Lung (tissue), 12 donors: ENCODE data around the gene GULP1. TPM values are rescaled to one million over a fixed set of nuclear protein-coding genes. Genes with fewer than 3 reads are reported as not detected.

Source experiments
- ATAC-seq: fragments of 200-7000 bp; cut with Tn5 transposase; one replicate; pipeline ENCODE4 v1.9.1; 2020; ENCODE audit warnings: moderate number of reproducible peaks; ENCODE audit not compliant: insufficient read depth, low FRiP score
- DNase-seq, 3 donors: peaks; one replicate each; pipeline ENCODE4 v3.0.0-alpha.2; 2013 to 2017
- H3K27ac ChIP-seq, 2 donors: one replicate each; pipeline ENCODE4 v1.5.1; 2013; ENCODE audit warnings: mild to moderate bottlenecking in 2 of 2, moderate library complexity in 2 of 2, control low read depth in 1 of 2, inconsistent platforms in 1 of 2, low read depth in 1 of 2, low read length in 1 of 2
- H3K27me3 ChIP-seq, 3 donors: one replicate each; pipeline ENCODE4 v1.5.1; 2013; ENCODE audit warnings: low read length in 2 of 3; ENCODE audit not compliant: control insufficient read depth in 3 of 3, insufficient read depth in 3 of 3
- H3K36me3 ChIP-seq, 4 donors: one replicate each; pipeline ENCODE4 v1.5.1; 2013; ENCODE audit warnings: low read length in 4 of 4, mild to moderate bottlenecking in 1 of 4, moderate library complexity in 1 of 4; ENCODE audit not compliant: control insufficient read depth in 4 of 4, insufficient read depth in 4 of 4
- H3K4me1 ChIP-seq, 5 donors: one replicate each; pipeline ENCODE4 v1.5.1; 2013; ENCODE audit warnings: low read length in 5 of 5, mild to moderate bottlenecking in 2 of 5, moderate library complexity in 1 of 5; ENCODE audit not compliant: control insufficient read depth in 5 of 5, insufficient read depth in 5 of 5
- H3K4me3 ChIP-seq: one replicate; pipeline ENCODE4 v1.5.1; 2013; ENCODE audit warnings: mild to moderate bottlenecking, control low read depth, moderate library complexity
- H3K9ac ChIP-seq, 2 donors: one replicate each; pipeline ENCODE4 v1.5.1; 2013; ENCODE audit warnings: low read length in 2 of 2, control low read depth in 1 of 2; ENCODE audit not compliant: insufficient read depth in 1 of 2
- H3K9me3 ChIP-seq, 4 donors: one replicate each; pipeline ENCODE4 v1.5.1; 2013; ENCODE audit warnings: low read length in 3 of 4, mild to moderate bottlenecking in 1 of 4, moderate library complexity in 1 of 4; ENCODE audit not compliant: control insufficient read depth in 4 of 4, insufficient read depth in 3 of 4
- WGBS, 2 donors: extraction: QIAGEN DNeasy Blood & Tissue Kit; methylation state at CpG; one replicate each; pipeline ENCODE4 v1.1.7; 2013; 5-methylcytosine and 5-hydroxymethylcytosine counted together
- polyA plus RNA-seq, 2 donors: library from polyadenylated mRNA; stranded (reverse); fragments of 200-250 nt; gene quantifications; one replicate each; pipeline ENCODE4 v1.2.1, GENCODE V29; 2013
- total RNA-seq, 2 donors: library from RNA; depleted of rRNA in 1 of 2; stranded (reverse); fragments of >200 nt in 1 of 2; gene quantifications; one replicate each; pipeline ENCODE4 v1.2.1, GENCODE V29; 2014 to 2021
- TF ChIP-seq, protein P1 (sequence below): IDR thresholded peaks from 2 replicates; pipeline ENCODE4 v1.5.1; 2012; ENCODE audit warnings: mild to moderate bottlenecking; ENCODE audit errors: control extremely low read depth, extremely low read depth
- donor health status: control.
- donor health status: control.
- donor health status: Bipolar disorder and iron deficiency.
- donor health status: healthy.
- donor health status: DM: yes; HTN: yes; CAD: no.

Gene GULP1
- total and polyA plus RNA-seq, 4 donors: 9.1 to 86.7 (median 20.1) TPM

DNA sequence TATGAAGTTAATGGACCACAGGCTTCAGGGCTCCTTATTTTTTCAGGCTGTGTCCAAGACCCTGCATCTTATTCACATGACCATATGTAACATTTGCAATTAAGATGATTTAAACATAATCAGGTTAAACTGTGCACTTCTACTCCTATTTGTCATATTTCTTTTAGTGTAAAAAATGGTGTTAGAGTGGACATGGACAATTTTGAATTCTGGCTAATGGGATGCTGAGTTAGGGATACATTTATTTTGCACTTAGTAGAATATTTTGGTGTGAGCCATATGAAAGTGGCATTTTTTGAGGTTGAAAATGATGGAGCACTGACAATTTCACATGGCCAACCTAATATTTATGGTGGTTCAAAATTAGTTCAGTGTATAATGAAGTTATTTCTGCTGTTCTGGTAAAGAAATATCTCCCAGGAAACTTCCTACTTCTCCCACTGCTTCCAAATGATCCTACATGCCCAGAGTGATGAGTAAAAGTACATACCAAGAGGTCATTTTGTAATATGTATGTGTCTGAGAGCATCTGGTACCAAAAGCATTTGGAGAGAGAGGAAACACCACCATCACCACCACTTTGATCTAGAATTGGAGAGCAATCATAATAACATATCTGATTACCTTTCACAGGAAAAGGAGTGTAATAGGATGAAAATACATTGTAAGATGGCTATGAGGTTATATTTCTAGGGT is 36.0 kb downstream of the GULP1 start:
- Histone ChIP-seq H3K9me3 (no peaks in the 10 kb centered on the region), H3K4me3 (no peak overlapping the region), H3K4me1 (peaks cover 0 to 14% (median 2%) of the 10 kb centered on the region in 5 donors), H3K36me3 (peaks cover 0 to 2% (median 0%) of the 10 kb centered on the region in 4 donors), H3K27me3 (no peaks in the 10 kb centered on the region), H3K27ac (no peak overlapping the region), H3K9ac (no peak overlapping the region)
- ATAC-seq: no peak
- DNase-seq: no peak
- TF ChIP-seq, protein P1, sequence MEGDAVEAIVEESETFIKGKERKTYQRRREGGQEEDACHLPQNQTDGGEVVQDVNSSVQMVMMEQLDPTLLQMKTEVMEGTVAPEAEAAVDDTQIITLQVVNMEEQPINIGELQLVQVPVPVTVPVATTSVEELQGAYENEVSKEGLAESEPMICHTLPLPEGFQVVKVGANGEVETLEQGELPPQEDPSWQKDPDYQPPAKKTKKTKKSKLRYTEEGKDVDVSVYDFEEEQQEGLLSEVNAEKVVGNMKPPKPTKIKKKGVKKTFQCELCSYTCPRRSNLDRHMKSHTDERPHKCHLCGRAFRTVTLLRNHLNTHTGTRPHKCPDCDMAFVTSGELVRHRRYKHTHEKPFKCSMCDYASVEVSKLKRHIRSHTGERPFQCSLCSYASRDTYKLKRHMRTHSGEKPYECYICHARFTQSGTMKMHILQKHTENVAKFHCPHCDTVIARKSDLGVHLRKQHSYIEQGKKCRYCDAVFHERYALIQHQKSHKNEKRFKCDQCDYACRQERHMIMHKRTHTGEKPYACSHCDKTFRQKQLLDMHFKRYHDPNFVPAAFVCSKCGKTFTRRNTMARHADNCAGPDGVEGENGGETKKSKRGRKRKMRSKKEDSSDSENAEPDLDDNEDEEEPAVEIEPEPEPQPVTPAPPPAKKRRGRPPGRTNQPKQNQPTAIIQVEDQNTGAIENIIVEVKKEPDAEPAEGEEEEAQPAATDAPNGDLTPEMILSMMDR: no peak

DNA sequence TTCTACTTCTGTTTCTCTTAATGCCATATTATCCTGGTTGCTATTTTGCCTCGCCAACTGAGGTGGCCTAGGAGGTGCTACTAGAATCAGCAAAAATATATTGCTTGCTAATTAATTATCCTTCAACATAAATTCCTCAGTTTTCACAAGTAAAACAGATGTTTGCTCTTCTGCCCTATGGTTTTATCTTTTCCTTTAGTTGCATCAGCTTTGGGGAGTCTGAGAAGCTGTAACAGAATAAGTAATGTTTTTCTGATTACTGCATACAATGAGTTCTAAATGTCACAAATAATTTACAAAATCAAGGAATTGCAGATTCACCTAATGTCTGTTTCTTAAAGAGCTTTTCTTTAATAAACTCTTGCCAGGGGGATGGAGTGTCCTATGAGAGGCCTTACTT is 36.7 kb downstream of the GULP1 start:
- peaks cover 0 to 16% (median 2%) of the 10 kb centered on the region in 5 donors for H3K4me1 ChIP-seq
- ATAC-seq (no peak), DNase-seq (no peak)
- no peak overlapping the region for H3K4me3 ChIP-seq
- H3K9me3 ChIP-seq: no peaks in the 10 kb centered on the region
- no peak overlapping the region for H3K27ac ChIP-seq
- H3K27me3 ChIP-seq: no peaks in the 10 kb centered on the region
- H3K9ac ChIP-seq: no peak overlapping the region
- TF ChIP-seq, protein P1: no peak
- WGBS, 2 donors: 94 to 95% methylated on average over 1 of the region's 1 CpG
- peaks cover 0 to 2% (median 0%) of the 10 kb centered on the region in 4 donors for H3K36me3 ChIP-seq

DNA sequence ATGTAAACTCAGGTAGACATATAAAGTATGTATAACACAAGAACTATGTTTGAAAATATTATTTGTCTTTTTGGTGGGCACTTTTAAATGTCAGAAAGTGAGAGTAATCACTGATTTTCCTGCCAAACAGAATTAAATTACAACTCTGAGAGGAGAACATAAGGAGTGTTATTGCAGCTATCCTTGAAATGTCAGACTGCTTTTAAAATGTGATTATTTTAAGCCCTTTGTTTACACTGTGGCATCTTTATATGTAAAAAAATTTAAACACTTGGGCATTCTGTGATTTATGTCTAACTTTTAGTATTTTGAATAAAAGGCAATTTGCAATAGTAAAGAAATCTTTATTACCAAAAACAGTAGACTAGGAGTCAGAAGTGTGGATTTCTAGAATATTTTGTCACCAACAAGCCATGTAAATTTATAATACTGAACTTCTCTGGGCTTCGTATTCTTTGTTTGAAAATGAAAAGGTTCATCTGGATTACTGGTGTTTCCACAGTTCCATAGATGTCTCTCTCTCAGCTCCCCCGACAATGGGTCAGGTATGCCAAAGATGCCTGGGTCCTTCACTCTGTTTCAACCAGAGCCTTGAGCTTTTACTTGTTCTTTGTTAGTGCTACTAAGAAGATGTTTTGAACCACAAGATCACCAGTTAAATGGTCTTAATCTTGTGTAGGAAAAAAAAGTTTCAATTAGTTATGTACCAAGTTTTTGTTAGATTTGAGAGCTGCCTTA is 38.8 kb downstream of the GULP1 start:
- H3K36me3 ChIP-seq: no peaks in the 10 kb centered on the region

More for the DNA sequence above, 38.8 kb downstream of the GULP1 start:
- Histone ChIP-seq H3K4me3 (no peak overlapping the region), H3K27ac (no peak overlapping the region), H3K4me1 (peaks cover 0 to 19% (median 2%) of the 10 kb centered on the region in 5 donors), H3K27me3 (no peaks in the 10 kb centered on the region), H3K9ac (no peak overlapping the region), H3K9me3 (no peaks in the 10 kb centered on the region)
- TF ChIP-seq, protein P1: no peak
- DNase-seq (no peak), ATAC-seq (no peak)
- 86 to 96% methylated on average over 2 of the region's 2 CpGs for WGBS, 2 donors
